NCI-H2107 (cell line): ENCODE results near the gene R3HCC1L.

ENCODE experiments used
- DNase-seq: peaks from one replicate; lab custom pipeline; 2025; lab: John Stamatoyannopoulos, UW

Gene R3HCC1L

GRCh38 chr10:98260350-98260749 lies 125.9 kb downstream of the R3HCC1L start:
- no peak for DNase-seq

- DNase-seq: no peak
These were observed 126.3 kb downstream of the R3HCC1L start for GRCh38 chr10:98260752-98261151.

- no peak for DNase-seq
These were observed 127.2 kb downstream of the R3HCC1L start for GRCh38 chr10:98261436-98262277.

- DNase-seq: no peak
These were observed 128.1 kb downstream of the R3HCC1L start for GRCh38 chr10:98262571-98262970.

GRCh38 chr10:98263088-98263487 lies 128.6 kb downstream of the R3HCC1L start:
- DNase-seq: no peak

GRCh38 chr10:98264378-98265065 lies 130.1 kb downstream of the R3HCC1L start:
- DNase-seq: no peak

GRCh38 chr10:98265403-98266378 lies 131.2 kb downstream of the R3HCC1L start:
- no peak for DNase-seq

GRCh38 chr10:98266647-98267046 lies 132.2 kb downstream of the R3HCC1L start:
- DNase-seq: no peak

GRCh38 chr10:98267069-98267893 lies 132.8 kb downstream of the R3HCC1L start:
- DNase-seq: no peak

GRCh38 chr10:98267894-98268693 lies 133.6 kb downstream of the R3HCC1L start, which contains the start of gene LOXL4:
Gene LOXL4 (minus strand): TSS chr10:98268194. CDS start chr10:98263019, 5,175 bp downstream.
- no peak for DNase-seq

- no peak for DNase-seq
These were observed 134.4 kb downstream of the R3HCC1L start for GRCh38 chr10:98268694-98269431.

- no peak for DNase-seq
These were observed 135.0 kb downstream of the R3HCC1L start for GRCh38 chr10:98269435-98269912.

GRCh38 chr10:98270073-98270740 lies 135.8 kb downstream of the R3HCC1L start:
- DNase-seq: no peak

- DNase-seq: no peak
These were observed 136.3 kb downstream of the R3HCC1L start for GRCh38 chr10:98270786-98271185.

- no peak for DNase-seq
These were observed 137.8 kb downstream of the R3HCC1L start for GRCh38 chr10:98272245-98272644.

GRCh38 chr10:98272656-98273055 lies 138.2 kb downstream of the R3HCC1L start:
- DNase-seq: no peak

- DNase-seq: no peak
These were observed 138.8 kb downstream of the R3HCC1L start for GRCh38 chr10:98273057-98273850.

- no peak for DNase-seq
These were observed 140.1 kb downstream of the R3HCC1L start for GRCh38 chr10:98274562-98274961.
